Nephron progenitor cell (in vitro differentiated cells): Measurements from ENCODE around the gene ZNF680.

Source experiments
- DNase-seq: peaks from one replicate; pipeline ENCODE4 v3.0.0; 2021
- H3K27ac Mint-ChIP-seq: 2 replicates; pipeline ENCODE4 v1.8.0; 2021; ENCODE audit warnings: mild to moderate bottlenecking, moderate library complexity, mixed read lengths
- H3K27me3 Mint-ChIP-seq: 2 replicates; pipeline ENCODE4 v1.8.0; 2021; ENCODE audit warnings: mild to moderate bottlenecking, low read depth, mixed read lengths; ENCODE audit not compliant: poor library complexity
- H3K36me3 Mint-ChIP-seq: 2 replicates; pipeline ENCODE4 v1.8.0; 2021; ENCODE audit warnings: low read depth, mixed read lengths
- H3K4me1 Mint-ChIP-seq: 2 replicates; pipeline ENCODE4 v1.8.0; 2021; ENCODE audit warnings: mixed read lengths
- H3K4me3 Mint-ChIP-seq: 2 replicates; pipeline ENCODE4 v1.8.0; 2021; ENCODE audit warnings: mild to moderate bottlenecking, moderate library complexity, mixed read lengths
- H3K9me3 Mint-ChIP-seq: 2 replicates; pipeline ENCODE4 v1.8.0; 2021; ENCODE audit warnings: mild to moderate bottlenecking, moderate library complexity, mixed read lengths
- TF ChIP-seq, protein P1 (sequence below): fragments of 200-600 bp; sonication (generic); IDR thresholded peaks from 2 replicates; pipeline ENCODE4 v1.5.0; 2021; ENCODE audit warnings: antibody characterized with exemption

ZNF680 gene

DNA sequence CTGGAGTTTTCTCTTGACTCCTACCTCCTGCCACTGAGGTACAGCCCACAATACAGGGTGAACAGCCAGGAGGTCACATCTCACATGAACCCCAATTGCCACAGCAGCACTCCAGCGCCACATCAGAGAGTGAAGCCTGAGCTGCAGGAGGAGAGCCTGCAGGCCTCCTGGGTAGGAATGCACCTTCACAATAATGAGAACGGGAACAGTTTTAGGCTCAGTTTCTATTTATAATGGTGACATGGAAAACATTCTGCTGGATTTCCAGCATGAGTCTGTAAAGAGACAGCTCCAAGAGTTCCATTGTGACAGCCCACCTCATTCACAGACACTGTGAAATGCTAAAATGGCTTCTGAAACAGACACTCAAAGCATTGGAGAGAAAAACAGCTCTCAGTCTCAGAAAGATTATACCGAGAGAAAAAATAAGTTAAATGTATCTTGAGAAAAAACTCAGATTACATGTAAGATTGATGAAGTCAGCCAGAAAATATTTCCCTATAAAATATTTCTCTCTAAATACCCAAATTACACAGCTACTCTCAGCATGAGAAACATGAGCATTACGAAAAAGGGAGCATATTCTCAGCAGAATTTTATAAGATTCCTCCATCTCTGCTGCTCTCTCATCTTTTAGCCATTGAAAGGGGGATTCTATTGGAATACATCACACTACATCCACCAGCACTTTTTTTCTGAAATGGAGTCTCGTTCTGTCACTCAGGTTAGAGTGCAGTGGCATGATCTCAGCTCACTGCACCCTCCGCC, 11.3 kb downstream of the ZNF680 start:
- Mint-ChIP-seq H3K4me1 (no peaks in the 10 kb centered on the region), H3K9me3 (peaks cover 88% of the 10 kb centered on the region), H3K27ac (no peak overlapping the region), H3K36me3 (peaks cover 88% of the 10 kb centered on the region), H3K4me3 (no peak overlapping the region), H3K27me3 (no peaks in the 10 kb centered on the region)
- DNase-seq = no peak
- TF ChIP-seq, protein P1, sequence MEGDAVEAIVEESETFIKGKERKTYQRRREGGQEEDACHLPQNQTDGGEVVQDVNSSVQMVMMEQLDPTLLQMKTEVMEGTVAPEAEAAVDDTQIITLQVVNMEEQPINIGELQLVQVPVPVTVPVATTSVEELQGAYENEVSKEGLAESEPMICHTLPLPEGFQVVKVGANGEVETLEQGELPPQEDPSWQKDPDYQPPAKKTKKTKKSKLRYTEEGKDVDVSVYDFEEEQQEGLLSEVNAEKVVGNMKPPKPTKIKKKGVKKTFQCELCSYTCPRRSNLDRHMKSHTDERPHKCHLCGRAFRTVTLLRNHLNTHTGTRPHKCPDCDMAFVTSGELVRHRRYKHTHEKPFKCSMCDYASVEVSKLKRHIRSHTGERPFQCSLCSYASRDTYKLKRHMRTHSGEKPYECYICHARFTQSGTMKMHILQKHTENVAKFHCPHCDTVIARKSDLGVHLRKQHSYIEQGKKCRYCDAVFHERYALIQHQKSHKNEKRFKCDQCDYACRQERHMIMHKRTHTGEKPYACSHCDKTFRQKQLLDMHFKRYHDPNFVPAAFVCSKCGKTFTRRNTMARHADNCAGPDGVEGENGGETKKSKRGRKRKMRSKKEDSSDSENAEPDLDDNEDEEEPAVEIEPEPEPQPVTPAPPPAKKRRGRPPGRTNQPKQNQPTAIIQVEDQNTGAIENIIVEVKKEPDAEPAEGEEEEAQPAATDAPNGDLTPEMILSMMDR = no peak

DNA sequence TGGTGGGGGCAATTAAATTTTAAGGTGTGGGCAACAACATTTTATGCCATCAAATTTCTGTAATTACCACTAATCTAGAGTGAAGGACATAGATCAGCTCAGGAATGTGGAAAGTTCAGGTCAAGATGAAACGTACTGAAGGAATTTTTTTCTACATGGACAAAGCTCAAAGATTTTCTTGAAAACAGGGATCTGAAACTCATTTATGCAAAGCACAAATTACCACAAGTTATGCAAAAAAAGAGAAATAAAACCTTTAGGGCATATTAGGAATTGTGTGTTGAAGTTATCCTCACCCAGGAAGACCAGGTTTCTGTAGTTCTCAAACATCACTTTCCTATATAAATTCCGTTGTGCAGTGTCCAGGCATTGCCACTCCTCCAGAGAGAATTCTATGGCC, 18.9 kb downstream of the ZNF680 start:
- H3K4me3 Mint-ChIP-seq = no peak overlapping the region
- H3K27ac Mint-ChIP-seq = no peak overlapping the region
- DNase-seq = no peak
- peaks cover 90% of the 10 kb centered on the region for H3K36me3 Mint-ChIP-seq
- H3K27me3 Mint-ChIP-seq = no peaks in the 10 kb centered on the region
- no peaks in the 10 kb centered on the region for H3K4me1 Mint-ChIP-seq
- TF ChIP-seq, protein P1 = no peak
- peaks cover 80% of the 10 kb centered on the region for H3K9me3 Mint-ChIP-seq

DNA sequence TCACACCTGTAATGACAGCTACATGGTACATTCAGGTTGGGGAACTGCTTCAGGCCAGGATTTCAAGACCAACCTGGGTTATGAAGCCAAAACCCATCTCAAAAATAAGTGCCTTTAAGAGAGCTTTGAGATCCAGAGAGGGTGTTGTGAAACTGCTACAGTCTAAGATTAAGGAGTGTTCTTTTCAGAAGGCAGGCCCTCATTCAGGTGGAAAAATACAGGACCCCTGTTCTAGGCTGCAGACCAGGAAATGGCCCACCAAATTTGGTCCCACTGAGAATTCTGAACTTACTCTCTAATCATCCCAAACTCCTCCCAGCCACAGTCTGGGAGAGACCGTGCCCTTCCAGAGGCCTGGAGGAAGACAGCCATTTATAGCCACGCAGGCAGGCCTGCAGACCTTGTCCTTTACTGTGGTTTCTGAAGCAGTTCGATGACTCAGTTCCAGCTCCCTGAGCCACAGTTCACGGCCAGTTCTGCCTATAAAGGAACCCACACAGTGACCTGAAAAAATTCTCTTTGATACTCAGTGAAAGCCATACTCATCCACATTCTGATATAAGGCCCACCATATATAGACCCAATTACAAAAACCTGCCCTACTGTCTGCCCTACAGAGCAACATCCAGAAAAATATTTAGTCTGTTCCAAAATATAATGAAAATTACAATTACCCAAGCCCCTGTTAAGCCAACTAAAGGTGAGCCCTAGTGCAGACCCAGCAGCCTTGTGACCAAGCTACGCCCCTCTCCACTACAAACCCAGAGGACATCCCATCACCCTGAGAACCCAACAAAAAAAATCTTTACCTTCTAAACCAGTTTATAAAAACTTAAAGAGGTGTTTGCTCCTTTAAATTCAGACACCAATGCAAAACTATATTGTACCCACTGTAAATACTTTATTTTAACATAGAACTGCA, 21.2 kb downstream of the ZNF680 start:
- H3K9me3 Mint-ChIP-seq = peaks cover 88% of the 10 kb centered on the region
- H3K27ac Mint-ChIP-seq = no peak overlapping the region
- DNase-seq = no peak
- TF ChIP-seq, protein P1 = no peak
- H3K4me3 Mint-ChIP-seq = no peak overlapping the region
- no peaks in the 10 kb centered on the region for H3K4me1 Mint-ChIP-seq
- peaks cover 98% of the 10 kb centered on the region for H3K36me3 Mint-ChIP-seq
- no peaks in the 10 kb centered on the region for H3K27me3 Mint-ChIP-seq

DNA sequence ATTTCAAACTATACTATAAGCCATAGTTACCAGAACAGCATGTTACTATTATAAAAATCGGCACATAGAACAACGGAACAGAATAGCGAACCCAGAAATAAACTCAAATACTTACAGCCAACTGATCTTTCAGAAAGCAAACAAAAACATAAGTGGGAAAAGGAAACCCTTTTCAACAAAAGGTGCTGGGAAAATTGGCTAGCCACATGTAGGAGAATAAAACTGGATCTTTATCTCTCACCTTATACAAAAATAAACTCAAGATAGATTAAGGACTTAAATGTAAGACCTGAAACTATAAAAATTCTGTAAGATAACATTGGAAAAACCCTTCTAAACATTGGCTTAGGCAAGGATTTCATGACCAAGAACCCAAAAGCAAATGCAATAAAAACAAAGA, 29.1 kb downstream of the ZNF680 start:
- H3K4me3 Mint-ChIP-seq = no peak overlapping the region
- no peaks in the 10 kb centered on the region for H3K4me1 Mint-ChIP-seq
- peaks cover 100% of the 10 kb centered on the region for H3K36me3 Mint-ChIP-seq
- DNase-seq = no peak
- H3K27me3 Mint-ChIP-seq = no peaks in the 10 kb centered on the region
- H3K9me3 Mint-ChIP-seq = peaks cover 97% of the 10 kb centered on the region
- TF ChIP-seq, protein P1 = no peak
- no peak overlapping the region for H3K27ac Mint-ChIP-seq

DNA sequence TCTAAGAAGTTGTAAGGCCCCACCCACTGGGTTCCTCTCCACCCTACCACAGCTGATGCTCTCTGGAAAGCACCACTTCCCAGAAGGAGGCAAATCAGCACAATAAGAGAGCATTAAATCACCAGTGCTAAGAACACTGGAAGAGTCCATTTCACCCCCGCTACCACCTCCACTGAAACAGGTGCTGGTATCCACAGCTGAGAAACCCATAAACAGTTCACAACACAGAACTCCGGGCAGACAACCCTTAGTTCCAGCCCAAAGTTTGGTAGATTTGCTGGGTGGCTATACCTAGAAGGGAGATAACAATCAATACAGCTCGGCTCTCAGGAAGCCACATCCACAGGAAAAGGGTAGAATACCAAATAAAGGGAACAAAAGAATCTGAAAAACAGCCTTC, 34.1 kb downstream of the ZNF680 start:
- no peak overlapping the region for H3K27ac Mint-ChIP-seq
- peaks cover 96% of the 10 kb centered on the region for H3K36me3 Mint-ChIP-seq
- H3K27me3 Mint-ChIP-seq = no peaks in the 10 kb centered on the region
- TF ChIP-seq, protein P1 = no peak
- H3K4me3 Mint-ChIP-seq = no peak overlapping the region
- DNase-seq = no peak
- H3K4me1 Mint-ChIP-seq = no peaks in the 10 kb centered on the region
- peaks cover 95% of the 10 kb centered on the region for H3K9me3 Mint-ChIP-seq
